ENCODE results near the gene ADAM20.
"Not testable (repeated sequence)": the region's sequence is repeated elsewhere in the genome, so short reads cannot be mapped to it uniquely, and the experiment has no call there.

The ADAM20 gene

GRCh38 chr14:70534904-70535303 lies at the start of gene ADAM20:
Gene ADAM20, minus strand, starts transcription at chr14:70535004. Its CDS starts 10,247 bp downstream, at chr14:70524757.
- no peak for DNase-seq (ENCODE audit: low spot score)

- no peak for DNase-seq (ENCODE audit: low spot score)
These were observed 42.1 kb upstream of the ADAM20 start for GRCh38 chr14:70576891-70577290.

- DNase-seq (ENCODE audit: low spot score) = no peak
These were observed 38.2 kb upstream of the ADAM20 start for GRCh38 chr14:70573050-70573449.

- DNase-seq (ENCODE audit: low spot score) = no peak
These were observed 36.3 kb upstream of the ADAM20 start for GRCh38 chr14:70571139-70571538.

GRCh38 chr14:70567791-70568190 lies 33.0 kb upstream of the ADAM20 start:
- DNase-seq (ENCODE audit: low spot score) = no peak

GRCh38 chr14:70563869-70564268 lies 29.1 kb upstream of the ADAM20 start:
- DNase-seq (ENCODE audit: low spot score) = no peak

- no peak for DNase-seq (ENCODE audit: low spot score)
These were observed 28.6 kb upstream of the ADAM20 start for GRCh38 chr14:70563417-70563816.

- DNase-seq (ENCODE audit: low spot score) = no peak
These were observed 23.6 kb upstream of the ADAM20 start for GRCh38 chr14:70558356-70558755.

GRCh38 chr14:70555890-70556289 lies 21.1 kb upstream of the ADAM20 start:
- DNase-seq (ENCODE audit: low spot score) = no peak

- DNase-seq (ENCODE audit: low spot score) = no peak
These were observed 3.3 kb upstream of the ADAM20 start for GRCh38 chr14:70538087-70538486.

- DNase-seq (ENCODE audit: low spot score) = no peak
These were observed 2.0 kb upstream of the ADAM20 start for GRCh38 chr14:70536830-70537229.

- DNase-seq (ENCODE audit: low spot score) = no peak
These were observed 4.4 kb downstream of the ADAM20 start for GRCh38 chr14:70530417-70530816.

- DNase-seq (ENCODE audit: low spot score) = no peak
These were observed 7.2 kb downstream of the ADAM20 start for GRCh38 chr14:70527501-70528105.

- no peak for DNase-seq (ENCODE audit: low spot score)
These were observed 9.1 kb downstream of the ADAM20 start for GRCh38 chr14:70525691-70526090.

GRCh38 chr14:70515811-70516210 lies 19.0 kb downstream of the ADAM20 start:
- DNase-seq (ENCODE audit: low spot score) = no peak

- DNase-seq (ENCODE audit: low spot score) = no peak
These were observed 20.4 kb downstream of the ADAM20 start for GRCh38 chr14:70514168-70515069.

- DNase-seq (ENCODE audit: low spot score) = no peak
These were observed 36.6 kb downstream of the ADAM20 start for GRCh38 chr14:70498191-70498590.

GRCh38 chr14:70489579-70490200 lies 45.1 kb downstream of the ADAM20 start:
- no peak for DNase-seq (ENCODE audit: low spot score)

GRCh38 chr14:70477356-70478105 lies 57.3 kb downstream of the ADAM20 start:
- DNase-seq (ENCODE audit: low spot score) = not testable (repeated sequence)

GRCh38 chr14:70475459-70475858 lies 59.3 kb downstream of the ADAM20 start:
- not testable (repeated sequence) for DNase-seq (ENCODE audit: low spot score)

- no peak for DNase-seq (ENCODE audit: low spot score)
These were observed 61.0 kb downstream of the ADAM20 start for GRCh38 chr14:70473825-70474224.
